Esophagus squamous epithelium (tissue), 4 donors: ENCODE measurements around the gene POLD4.

ENCODE experiments used
- CTCF ChIP-seq, 6 experiments: fragments of 450-650 bp in 4 of 6; fragments of 200-600 bp in 2 of 6; sonication (generic) in 2 of 6; IDR thresholded peaks; one replicate each; pipeline ENCODE4 v1.5.1; 2016 to 2019; ENCODE audit warnings: antibody characterized with exemption in 6 of 6, mild to moderate bottlenecking in 4 of 6, moderate library complexity in 4 of 6
- POLR2A ChIP-seq, 4 donors: fragments of 450-650 bp; IDR thresholded peaks; one replicate each; pipeline ENCODE4 v1.6.1; 2017; ENCODE audit warnings: antibody characterized with exemption in 4 of 4, mild to moderate bottlenecking in 4 of 4, moderate library complexity in 3 of 4

- no peak for TF ChIP-seq CTCF (IDR thresholded peaks at IDR 0.05)
- no peak for TF ChIP-seq POLR2A (IDR thresholded peaks at IDR 0.05)
Measured at GRCh38 chr11:67374571-67375281, 21.4 kb upstream of the POLD4 start.
